HG03354 (cell line): ENCODE results near the gene PAPPA.

Experiments used
- ATAC-seq: cut with Tn5 transposase; IDR thresholded peaks from one replicate; pipeline ENCODE4 v1.9.1; 2021; ENCODE audit warnings: mild to moderate bottlenecking; ENCODE audit not compliant: unreplicated experiment, poor library complexity, severe bottlenecking

PAPPA gene

GRCh38 chr9:116153765-116154333 lies at the start of gene PAPPA:
PAPPA (plus strand) TSS chr9:116153791; CDS start chr9:116154173, 382 bp downstream.
- no peak for ATAC-seq

- ATAC-seq, result no peak
Observed at GRCh38 chr9:116103976-116104820, 49.4 kb upstream of the PAPPA start.

- no peak for ATAC-seq
Observed at GRCh38 chr9:116112236-116112635, 41.4 kb upstream of the PAPPA start.

- no peak for ATAC-seq
Observed at GRCh38 chr9:116115761-116116353, 37.7 kb upstream of the PAPPA start.

- ATAC-seq, result no peak
Observed at GRCh38 chr9:116116393-116116792, 37.2 kb upstream of the PAPPA start.

GRCh38 chr9:116123171-116123570 lies 30.4 kb upstream of the PAPPA start:
- no peak for ATAC-seq

- no peak for ATAC-seq
Observed at GRCh38 chr9:116124472-116125040, 29.0 kb upstream of the PAPPA start.

- no peak for ATAC-seq
Observed at GRCh38 chr9:116133163-116133562, 20.4 kb upstream of the PAPPA start.

GRCh38 chr9:116134975-116135374 lies 18.6 kb upstream of the PAPPA start:
- no peak for ATAC-seq

- ATAC-seq, result no peak
Observed at GRCh38 chr9:116137010-116137409, 16.6 kb upstream of the PAPPA start.

GRCh38 chr9:116137581-116137980 lies 16.0 kb upstream of the PAPPA start:
- no peak for ATAC-seq

GRCh38 chr9:116141864-116142561 lies 11.6 kb upstream of the PAPPA start:
- ATAC-seq, result no peak

GRCh38 chr9:116142706-116143492 lies 10.7 kb upstream of the PAPPA start:
- no peak for ATAC-seq

GRCh38 chr9:116144038-116144437 lies 9.6 kb upstream of the PAPPA start:
- ATAC-seq, result no peak

- no peak for ATAC-seq
Observed at GRCh38 chr9:116144555-116144954, 9.0 kb upstream of the PAPPA start.

GRCh38 chr9:116145036-116145435 lies 8.6 kb upstream of the PAPPA start:
- ATAC-seq, result no peak

- no peak for ATAC-seq
Observed at GRCh38 chr9:116147821-116148220, 5.8 kb upstream of the PAPPA start.

GRCh38 chr9:116149844-116150243 lies 3.7 kb upstream of the PAPPA start:
- peak; percentile 77 for ATAC-seq

GRCh38 chr9:116151199-116151598 lies 2.4 kb upstream of the PAPPA start:
- no peak for ATAC-seq
